ENCODE results near the gene C1orf116.

DNA sequence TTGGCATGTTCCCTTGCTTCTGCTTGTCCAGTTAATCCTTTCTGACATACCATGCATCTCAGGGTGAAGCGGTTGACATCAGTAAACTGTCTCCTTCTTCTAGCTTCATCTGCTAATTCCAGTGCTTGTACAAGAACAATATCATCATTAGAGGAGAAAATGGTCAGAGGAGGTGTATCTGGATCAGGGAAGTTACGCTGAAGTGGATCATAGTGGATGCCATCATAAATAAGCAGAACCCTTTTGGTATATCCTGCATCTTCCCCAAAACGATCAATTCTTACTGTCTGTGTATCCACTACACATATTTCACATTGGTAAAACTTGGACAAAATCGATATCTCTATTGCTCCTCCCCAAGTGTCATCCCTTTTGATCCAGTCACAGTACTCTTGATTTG, 16.5 kb upstream of the C1orf116 start:
- TF ChIP-seq CTCF (conservative IDR thresholded peaks at IDR 0.05) = no peak
- TF ChIP-seq ZFX (IDR thresholded peaks at IDR 0.05) = no peak

All from C4-2B (cell line).